T-helper 1 cell treated with Interleukin-12 subunit alpha and Interleukin-12 subunit beta and Interleukin-4 antibody, amounts not matched to agents 30 ng/mL and 1 ng/mL, for 36 hours (primary cell): ENCODE measurements around the gene CAB39. TPM values are rescaled to one million over a fixed set of nuclear protein-coding genes. Genes with fewer than 3 reads are reported as not detected.

Experiments
- intact Hi-C: fragments of 100-400 bp; cut with micrococcal nuclease; formaldehyde crosslinking; loops from one replicate; pipeline ENCODE4 v1.15.1; 2024
- total RNA-seq: library from RNA; stranded (reverse); gene quantifications from 2 replicates; pipeline ENCODE4 v1.2.3, GENCODE V29; 2022

CAB39 gene
- total RNA-seq, 1 donor from 2014 or later, result 255 TPM

GRCh38 chr2:230869914-230870543, 157.4 kb downstream of the CAB39 start:
- intact Hi-C loops, result no loop called here

Other genes with a start within 250 kb of the CAB39 start
- gene ITM2C, start 152.1 kb downstream of the CAB39 start, total RNA-seq, result 3.9 and 5.0 TPM in 2 replicates
- 0.76 and 0.98 TPM in 2 replicates for gene GPR55, start 212.4 kb downstream of the CAB39 start, total RNA-seq